ENCODE data around the gene SAMD15.
"Not testable (repeated sequence)": the region's sequence is repeated elsewhere in the genome, so short reads cannot be mapped to it uniquely, and the experiment has no call there.

Gene SAMD15

GRCh38 chr14:77375973-77376770 is 1.0 kb upstream of the SAMD15 start:
- DNase-seq = peak; percentile 27 to 28

- peak in 1 of 2 experiments; percentile 62 for DNase-seq
Measured at GRCh38 chr14:77377502-77377844, 294 bp downstream of the SAMD15 start.

GRCh38 chr14:77378701-77379100 is 1.5 kb downstream of the SAMD15 start:
- DNase-seq = no peak

GRCh38 chr14:77390188-77390587 is 13.0 kb downstream of the SAMD15 start:
- no peak for DNase-seq

GRCh38 chr14:77400216-77400615 is 23.0 kb downstream of the SAMD15 start:
- no peak for DNase-seq

GRCh38 chr14:77403768-77404167 is 26.6 kb downstream of the SAMD15 start:
- no peak for DNase-seq

- no peak for DNase-seq
Measured at GRCh38 chr14:77406086-77406485, 28.9 kb downstream of the SAMD15 start.

- peak; percentile 32 to 57 for DNase-seq
Measured at GRCh38 chr14:77406718-77407117, 29.5 kb downstream of the SAMD15 start.

GRCh38 chr14:77407158-77407557 is 30.0 kb downstream of the SAMD15 start:
- DNase-seq = peak; percentile 90 to 91

GRCh38 chr14:77409131-77409533 is 32.0 kb downstream of the SAMD15 start:
- DNase-seq = peak in 1 of 2 experiments; percentile 3

- DNase-seq = not testable (repeated sequence)
Measured at GRCh38 chr14:77415403-77416030, 38.3 kb downstream of the SAMD15 start.

GRCh38 chr14:77416098-77416497 is 38.9 kb downstream of the SAMD15 start:
- DNase-seq = not testable (repeated sequence)

- no peak for DNase-seq
Measured at GRCh38 chr14:77416836-77417235, 39.7 kb downstream of the SAMD15 start.

- no peak for DNase-seq
Measured at GRCh38 chr14:77421201-77421600, 44.0 kb downstream of the SAMD15 start.

GRCh38 chr14:77423423-77423822 is 46.2 kb downstream of the SAMD15 start, which contains the start of gene NOXRED1:
NOXRED1 (minus strand) TSS chr14:77423523; CDS start chr14:77422889, 634 bp downstream.
- DNase-seq = no peak

- DNase-seq = no peak
Measured at GRCh38 chr14:77424862-77425261, 47.7 kb downstream of the SAMD15 start.

GRCh38 chr14:77426396-77426795 is 49.2 kb downstream of the SAMD15 start:
- no peak for DNase-seq

- DNase-seq = no peak
Measured at GRCh38 chr14:77436042-77436441, 58.9 kb downstream of the SAMD15 start.

- no peak for DNase-seq
Measured at GRCh38 chr14:77438596-77438995, 61.4 kb downstream of the SAMD15 start.

- DNase-seq = no peak
Measured at GRCh38 chr14:77439861-77440260, 62.7 kb downstream of the SAMD15 start.

All from Kasumi-1 (cell line).